GF-D8 (cell line): ENCODE data around the gene BRK1.
"Not testable (repeated sequence)": the region's sequence is repeated elsewhere in the genome, so short reads cannot be mapped to it uniquely, and the experiment has no call there.

Experiments used
- DNase-seq: peaks from one replicate; lab custom pipeline; 2025; lab: John Stamatoyannopoulos, UW

Gene BRK1

DNA sequence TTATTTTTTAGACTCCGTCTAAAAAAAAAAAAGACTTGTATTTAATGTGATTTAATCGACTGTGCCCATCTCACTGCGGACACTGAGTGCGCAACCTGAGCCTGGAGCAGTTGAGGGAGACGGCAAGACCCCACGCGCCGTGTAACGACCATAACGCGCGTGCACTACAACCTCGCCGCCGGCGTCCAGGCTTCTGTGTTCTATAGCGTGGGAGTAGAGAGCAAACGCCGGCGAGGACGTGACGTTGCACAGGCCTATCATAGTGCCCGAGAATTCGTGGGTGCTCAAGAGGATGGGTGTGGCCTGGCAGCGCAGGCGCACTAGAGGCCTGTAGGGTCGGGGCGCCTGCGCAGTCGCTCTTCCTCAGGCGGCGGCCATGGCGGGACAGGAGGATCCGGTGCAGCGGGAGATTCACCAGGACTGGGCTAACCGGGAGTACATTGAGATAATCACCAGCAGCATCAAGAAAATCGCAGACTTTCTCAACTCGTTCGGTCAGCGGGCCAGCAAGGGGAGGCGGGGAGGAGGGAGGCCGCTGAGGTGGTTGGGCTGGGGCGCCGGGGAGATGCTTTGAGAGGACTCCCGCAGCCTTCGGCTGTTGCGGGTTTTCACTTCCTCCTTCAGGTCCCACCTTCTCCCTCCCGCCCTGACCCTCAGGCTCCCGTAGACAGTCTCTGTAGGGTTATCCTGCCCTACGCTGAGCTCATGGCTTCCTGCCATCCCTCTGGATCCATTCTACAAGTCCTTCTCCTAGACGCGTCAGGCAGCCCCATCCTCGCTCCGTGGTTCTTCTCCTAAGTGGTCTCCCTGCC lies at the start of gene BRK1:
TSS of gene BRK1 (plus strand) at position 350 of the 812 bp plus-strand sequence. CDS start at position 377, 27 bp downstream.
- peak; percentile 93 for DNase-seq

DNA sequence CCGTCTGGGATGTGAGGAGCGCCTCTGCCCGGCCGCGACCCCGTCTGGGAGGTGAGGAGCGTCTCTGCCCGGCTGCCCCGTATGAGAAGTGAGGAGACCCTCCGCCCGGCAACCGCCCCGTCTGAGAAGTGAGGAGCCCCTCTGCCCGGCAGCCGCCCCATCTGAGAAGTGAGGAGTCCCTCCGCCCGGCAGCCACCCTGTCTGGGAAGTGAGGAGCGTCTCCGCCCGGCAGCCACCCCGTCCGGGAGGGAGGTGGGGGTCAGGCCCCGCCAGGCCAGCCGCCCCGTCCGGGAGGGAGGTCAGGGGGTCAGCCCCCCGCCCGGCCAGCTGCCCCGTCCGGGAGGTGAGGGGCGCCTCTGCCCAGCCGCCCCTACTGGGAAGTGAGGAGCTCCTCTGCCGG lies 45.4 kb upstream of the BRK1 start:
- not testable (repeated sequence) for DNase-seq

DNA sequence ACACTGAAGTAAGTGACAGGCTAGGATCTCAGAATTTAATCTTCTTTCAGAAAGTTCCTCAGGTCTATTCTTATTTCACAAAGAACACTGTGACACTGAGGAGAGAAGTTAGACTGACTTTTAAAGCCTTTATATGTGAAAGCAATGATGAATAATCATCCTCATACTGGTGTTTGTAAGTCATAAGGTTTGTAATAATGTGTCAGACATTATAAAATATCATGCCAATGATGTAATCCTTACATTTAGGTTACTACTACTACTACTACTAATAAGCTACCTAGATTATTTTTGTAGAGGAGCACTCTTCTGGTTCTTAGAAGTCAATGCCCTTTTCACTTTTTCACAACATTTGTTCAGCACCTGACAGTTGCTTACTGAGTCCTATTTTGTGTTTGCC lies 40.8 kb upstream of the BRK1 start:
- DNase-seq: no peak

DNA sequence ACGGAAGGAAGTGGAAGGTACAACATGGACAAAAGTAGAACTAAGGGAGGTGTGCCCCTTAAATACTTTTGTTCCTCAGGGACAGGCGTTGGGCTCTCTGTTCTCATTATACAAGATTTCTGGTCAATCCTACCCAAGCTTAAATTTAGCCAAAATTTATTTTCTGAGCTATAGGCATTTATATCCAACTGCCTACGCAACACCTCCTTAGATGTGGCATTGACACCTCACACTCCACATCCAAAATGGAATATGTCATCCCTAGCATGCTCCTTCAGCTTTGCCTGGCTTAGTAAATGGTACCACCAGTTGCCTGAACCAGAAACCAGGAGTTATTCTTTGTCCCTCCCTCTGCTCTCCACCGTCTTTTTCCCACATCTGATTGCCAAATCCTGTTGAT lies 33.6 kb upstream of the BRK1 start:
- no peak for DNase-seq

DNA sequence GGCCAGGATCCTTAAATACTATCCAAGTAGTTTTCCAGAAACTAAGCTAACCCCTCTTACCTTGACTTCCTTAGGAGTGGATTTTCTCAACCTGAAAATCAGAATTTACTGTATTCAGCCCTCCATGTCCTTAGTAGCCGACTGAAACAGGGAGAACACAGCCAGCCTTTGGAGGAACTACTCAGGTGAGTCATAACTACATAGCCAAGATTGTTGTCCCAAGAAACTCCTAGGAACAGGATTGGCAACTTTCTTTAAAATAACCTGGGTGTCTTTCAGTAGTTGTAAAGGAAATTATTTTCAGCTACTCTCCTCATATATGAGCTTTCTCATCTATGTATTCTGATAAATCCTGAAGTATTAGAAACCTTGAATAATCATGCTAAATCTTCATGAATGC lies 29.7 kb upstream of the BRK1 start:
- DNase-seq: no peak

DNA sequence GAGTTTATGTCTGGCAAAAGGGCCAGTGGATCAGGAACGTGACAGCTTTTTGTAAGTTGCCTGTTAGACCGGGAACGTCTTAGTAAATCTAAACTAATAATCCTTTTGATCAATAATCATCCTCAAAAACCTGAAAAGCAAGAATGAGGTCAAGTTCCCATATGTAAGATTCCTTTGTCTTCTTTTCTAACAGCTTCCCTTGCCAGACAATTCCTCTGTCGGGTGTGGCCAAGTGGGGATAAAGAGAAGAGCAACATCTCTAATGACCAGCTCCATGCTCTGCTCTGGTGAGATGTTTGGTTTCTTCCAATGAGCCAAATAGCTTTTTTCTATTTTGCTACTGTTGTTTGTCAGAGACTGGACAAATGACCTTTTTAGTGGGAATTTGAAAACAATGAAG lies 27.2 kb upstream of the BRK1 start:
- no peak for DNase-seq

DNA sequence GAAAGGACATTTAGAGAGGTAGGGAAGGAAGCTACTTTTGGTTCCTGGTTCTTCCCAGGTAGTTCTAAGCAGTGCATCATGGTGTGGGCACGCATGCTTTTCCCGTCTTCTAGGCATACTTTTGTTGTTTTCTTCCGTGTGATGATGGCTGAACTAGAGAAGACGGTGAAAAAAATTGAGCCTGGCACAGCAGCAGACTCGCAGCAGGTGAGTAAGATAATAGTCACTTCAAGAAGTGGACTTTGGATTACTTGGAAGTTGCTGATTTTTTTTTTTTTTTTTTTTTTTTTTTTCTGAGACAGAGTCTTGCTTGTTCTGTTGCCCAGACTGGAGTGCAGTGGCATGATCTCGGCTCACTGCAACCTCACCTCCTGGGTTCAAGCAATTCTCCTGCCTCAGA lies 25.3 kb upstream of the BRK1 start:
- DNase-seq: no peak

DNA sequence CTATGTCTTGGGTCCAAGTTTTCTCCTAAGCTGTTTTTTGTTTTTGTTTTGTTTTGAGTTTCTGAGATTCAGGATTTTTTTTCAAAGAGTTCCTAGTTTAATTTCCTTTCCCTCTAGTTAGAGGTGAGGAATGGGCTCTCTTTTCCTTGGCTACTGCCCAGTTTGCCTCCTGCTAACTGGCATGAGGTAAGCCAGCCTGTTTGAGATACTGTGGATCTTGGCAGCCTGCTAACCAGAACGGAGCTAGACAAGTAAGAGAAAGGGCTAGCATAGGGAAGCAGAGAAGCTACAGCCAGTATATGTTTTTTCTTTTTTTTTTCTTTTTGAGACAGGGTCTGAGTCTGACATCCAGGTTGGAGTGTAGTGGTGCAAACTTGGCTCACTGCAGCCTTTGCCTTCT lies 24.7 kb upstream of the BRK1 start:
- DNase-seq: not testable (repeated sequence)

DNA sequence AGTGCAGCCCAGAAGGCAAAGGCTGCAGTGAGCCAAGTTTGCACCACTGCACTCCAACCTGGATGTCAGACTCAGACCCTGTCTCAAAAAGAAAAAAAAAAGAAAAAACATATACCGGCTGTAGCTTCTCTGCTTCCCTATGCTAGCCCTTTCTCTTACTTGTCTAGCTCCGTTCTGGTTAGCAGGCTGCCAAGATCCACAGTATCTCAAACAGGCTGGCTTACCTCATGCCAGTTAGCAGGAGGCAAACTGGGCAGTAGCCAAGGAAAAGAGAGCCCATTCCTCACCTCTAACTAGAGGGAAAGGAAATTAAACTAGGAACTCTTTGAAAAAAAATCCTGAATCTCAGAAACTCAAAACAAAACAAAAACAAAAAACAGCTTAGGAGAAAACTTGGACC lies 24.1 kb upstream of the BRK1 start:
- DNase-seq: not testable (repeated sequence)

DNA sequence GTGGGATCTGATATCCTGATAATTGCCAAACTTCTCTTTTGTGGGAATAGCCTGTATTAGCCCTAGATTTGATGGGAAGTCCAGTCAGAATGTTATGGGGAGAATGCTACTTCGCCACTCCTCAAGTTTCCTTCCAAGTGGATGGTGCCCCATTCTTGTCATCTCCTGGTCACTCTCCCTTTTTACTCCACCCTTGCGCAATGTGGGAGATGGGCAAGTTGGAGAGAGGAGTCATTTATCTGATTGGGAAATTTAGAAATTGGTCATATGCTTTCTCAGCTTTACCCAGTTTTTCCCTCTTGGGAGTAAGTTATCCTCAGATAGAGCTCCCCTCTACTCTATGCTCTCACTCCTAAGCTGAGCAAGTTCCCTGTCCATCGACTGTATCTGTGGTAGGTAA lies 21.8 kb upstream of the BRK1 start:
- no peak for DNase-seq

DNA sequence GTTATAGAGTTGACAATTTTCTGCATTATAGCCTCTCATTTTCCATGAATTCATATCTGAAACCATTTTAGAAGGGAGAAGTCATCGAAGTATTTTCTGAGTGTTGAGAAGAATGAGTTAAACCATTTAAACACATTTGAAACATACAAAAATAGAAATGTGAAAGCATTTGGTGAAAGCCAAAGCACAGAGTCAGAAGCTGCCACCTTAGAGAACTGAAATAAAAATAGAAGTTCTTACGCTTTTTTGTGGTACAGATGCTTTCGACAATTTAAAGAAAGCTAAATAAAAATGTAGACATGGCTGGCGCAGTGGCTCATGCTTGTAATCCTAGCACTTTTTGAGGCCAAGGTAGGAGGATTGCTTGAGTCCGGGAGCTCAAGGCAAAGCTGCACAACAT lies 16.4 kb upstream of the BRK1 start:
- DNase-seq: no peak

DNA sequence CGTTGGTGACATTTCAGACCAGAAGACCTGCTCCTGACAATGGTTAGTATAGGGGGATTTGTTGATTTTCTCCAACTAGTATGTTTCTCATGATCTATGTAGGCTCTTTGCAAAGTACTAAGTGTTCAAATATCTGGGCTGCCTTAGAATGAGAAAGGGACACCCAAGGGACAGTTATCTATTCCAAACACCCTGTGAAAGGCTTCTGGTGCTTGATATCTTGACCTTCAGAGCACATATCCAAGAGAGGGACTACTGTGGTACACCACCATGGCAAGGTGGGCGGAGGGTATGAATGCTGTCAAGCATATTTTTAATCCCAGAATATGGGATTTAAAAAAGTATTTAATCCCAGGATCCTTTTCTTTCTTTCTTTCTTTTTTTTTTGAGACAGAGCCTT lies 8.6 kb upstream of the BRK1 start:
- no peak for DNase-seq

DNA sequence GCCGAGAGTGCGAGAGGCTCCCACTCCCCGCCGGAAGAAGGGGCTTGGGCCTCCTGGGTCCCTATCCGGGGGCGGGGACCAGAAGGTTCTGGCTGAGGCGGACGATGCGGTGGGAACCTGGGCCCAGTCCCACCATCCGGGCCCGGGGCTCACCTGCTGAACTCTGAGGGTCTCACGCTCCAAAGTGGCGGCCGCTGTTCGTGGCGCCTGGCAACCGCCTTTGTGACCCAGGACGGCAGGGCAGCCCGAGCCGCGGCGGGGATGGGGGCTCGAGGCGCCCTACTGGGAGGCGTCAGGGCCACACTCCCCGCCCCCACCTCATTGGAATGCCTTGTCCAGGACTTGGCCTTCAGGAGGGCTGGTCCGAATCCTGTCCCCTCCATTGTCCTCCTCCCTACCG lies 7.4 kb upstream of the BRK1 start, which contains the start of gene FANCD2OS:
TSS of gene FANCD2OS (minus strand) at position 165 of the 400 bp plus-strand sequence. CDS start 3,481 bp downstream, outside the sequence.
- no peak for DNase-seq

DNA sequence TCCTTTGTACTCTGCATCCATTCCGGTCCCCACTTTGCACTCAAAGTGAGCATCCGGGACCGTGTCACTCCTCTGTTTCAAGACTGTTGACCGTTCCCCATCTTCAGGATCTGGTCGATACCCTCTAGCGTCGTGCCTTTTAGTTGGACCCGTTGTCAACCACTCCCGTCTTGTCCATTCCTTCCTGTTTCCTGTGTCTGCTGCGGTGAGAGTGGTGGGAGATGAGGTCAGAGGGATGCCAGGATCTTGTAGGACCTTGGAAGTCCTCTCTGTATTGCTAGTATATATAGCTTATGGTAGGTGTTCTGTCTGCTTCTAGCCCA lies 624 bp downstream of the BRK1 start:
- no peak for DNase-seq

DNA sequence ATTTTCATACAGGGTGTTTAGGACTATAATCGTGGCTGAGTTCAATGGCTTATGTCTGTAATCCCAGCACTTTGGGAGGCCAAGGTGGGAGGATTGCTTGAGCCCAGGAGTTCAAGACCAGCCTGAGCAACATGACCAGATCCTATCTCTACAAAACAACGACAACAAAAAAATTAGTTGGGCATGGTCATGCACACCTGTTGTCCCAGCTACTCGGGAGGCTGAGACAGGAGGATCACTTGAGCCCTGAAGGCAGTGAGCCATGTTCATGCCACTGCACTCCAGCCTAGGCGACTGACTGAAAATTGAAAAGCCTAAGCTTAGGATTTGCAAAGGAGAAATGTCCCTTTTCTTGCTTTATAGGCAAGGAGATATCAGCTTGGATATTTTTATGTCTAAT lies 1.5 kb downstream of the BRK1 start:
- no peak for DNase-seq

DNA sequence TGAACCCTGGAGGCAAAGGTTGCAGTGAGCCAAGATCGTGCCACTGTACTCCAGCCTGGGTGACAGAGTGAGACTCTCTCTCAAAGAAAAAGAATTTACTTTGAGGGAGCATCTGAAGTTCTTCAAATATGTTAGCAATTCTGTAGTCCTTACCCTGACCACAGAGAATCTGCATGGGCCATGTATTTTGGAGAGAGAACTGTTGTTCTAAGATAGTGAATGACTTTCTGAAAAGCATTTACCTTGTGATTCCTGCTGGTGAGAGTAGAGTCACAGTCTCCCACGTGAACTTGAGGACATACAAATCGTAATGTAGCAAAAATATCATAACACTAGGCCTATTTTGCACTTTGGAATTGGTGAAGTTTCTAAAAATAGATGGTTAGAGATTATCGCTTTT lies 3.9 kb downstream of the BRK1 start:
- DNase-seq: no peak

DNA sequence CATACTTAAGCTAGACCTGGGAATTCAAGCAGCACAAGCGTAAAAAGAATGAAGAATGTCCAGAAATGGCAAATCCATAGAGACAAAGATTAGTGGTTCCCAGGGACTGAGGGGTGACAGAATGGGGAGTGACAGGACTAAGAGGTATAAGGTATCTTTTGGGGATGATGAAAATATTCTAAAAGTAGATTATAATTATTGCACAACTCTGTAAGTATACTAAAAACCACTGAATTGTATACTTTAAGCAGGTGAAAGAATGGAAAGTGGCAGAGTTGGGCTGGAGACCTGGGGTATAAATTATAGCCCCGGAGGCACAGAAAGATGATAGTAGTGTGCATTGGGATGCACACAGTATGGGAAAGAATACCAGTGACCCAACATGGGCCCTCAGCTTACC lies 5.6 kb downstream of the BRK1 start:
- no peak for DNase-seq

DNA sequence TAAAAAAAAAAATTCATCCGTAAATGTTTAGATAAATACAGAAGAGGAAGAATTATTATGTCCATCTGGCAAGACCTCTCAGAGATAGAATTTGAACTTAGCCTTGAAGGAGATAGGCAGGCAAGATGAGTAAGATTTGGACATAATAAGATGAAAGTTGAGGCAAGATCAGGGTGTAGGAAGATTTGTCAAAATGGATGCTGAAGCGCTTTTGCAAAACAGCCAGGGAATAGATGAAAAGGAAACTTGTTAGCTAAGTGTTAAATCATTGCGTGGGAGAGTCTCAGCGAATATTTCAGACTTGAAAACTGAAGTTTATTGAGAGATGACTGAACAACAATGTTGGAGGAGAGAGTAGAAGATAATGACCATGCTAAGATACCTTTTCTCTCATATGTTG lies 7.2 kb downstream of the BRK1 start:
- no peak for DNase-seq

DNA sequence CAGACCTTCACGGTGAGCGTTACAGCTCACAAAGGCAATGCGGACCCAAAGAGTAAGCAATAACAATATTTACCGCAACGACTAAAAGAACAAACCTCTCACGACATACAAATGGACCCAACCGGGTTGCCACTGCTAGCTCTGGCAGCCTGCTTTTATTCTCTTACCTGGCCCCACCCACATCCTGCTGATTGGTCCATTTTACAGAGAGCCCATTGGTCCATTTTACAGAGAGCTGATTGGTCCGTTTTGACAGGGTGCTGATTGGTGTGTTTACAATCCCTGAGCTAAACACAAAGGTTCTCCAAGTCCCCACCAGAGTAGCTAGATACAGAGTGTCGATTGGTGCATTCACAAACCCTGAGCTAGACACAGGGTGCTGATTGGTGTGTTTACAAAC lies 20.4 kb downstream of the BRK1 start:
- not testable (repeated sequence) for DNase-seq

DNA sequence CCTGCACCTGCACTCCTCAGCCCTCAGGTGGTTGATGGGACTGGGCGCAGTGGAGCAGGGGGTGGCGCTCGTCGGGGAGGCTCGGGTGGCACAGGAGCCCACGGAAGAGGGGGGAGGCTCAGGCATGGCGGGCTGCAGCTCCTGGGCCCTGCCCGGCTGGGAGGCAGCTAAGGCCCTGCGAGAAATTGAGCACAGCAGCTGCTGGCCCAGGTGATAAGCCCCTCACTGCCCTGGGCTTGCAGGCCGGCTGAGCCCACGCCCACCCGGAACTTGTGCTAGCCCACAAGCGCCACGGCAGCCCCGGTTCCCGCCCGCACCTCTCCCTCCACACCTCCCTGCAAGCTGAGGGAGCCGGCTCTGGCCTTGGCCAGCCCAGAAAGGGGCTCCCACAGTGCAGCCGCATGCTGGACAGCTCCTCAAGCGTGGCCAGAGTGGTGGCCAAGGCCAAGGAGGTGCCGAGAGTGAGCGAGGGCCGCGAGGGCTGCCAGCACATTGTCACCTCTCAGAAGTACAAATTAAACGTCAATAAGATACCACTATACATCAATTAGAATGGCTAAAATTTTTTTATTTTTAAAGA lies 21.0 kb downstream of the BRK1 start:
- no peak for DNase-seq

DNA sequence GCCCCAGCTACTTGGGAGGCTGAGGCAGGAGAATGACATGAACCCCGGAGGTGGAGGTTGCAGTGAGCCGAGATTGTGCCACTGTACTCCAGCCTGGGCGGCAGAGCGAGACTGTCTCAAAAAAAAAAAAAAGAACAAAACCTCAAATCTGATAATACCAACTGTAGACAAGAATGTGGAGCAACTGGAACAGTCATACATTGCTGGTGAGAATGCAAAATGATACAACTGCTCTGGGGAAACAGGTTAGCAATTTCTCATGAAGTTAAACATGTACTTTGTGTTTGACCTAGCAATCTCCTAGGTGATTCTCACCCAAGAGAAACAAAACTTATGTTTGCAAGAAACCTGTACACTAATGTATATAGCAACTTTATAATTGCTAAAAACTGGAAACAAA lies 21.7 kb downstream of the BRK1 start:
- DNase-seq: peak; percentile 46

DNA sequence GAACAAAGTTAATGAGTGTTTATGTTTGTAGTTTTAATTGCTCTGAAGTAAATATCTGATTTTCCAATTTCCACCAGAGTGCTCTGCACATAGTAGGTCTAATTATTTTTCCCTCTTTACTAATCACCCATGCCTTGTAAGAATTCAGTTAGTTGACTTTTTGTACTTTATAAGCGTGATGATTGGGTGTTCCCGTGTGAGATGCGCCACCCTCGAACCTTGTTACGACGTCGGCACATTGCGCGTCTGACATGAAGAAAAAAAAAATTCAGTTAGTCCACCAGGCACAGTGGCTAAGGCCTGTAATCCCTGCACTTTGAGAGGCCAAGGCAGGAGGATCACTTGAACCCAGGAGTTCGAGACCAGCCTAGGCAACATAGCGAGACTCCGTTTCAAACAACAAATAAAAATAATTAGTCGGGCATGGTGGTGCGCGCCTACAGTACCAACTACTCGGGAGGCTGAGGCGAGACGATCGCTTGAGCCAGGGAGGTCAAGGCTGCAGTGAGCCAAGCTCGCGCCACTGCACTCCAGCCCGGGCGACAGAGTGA lies 25.6 kb downstream of the BRK1 start:
- DNase-seq: no peak

DNA sequence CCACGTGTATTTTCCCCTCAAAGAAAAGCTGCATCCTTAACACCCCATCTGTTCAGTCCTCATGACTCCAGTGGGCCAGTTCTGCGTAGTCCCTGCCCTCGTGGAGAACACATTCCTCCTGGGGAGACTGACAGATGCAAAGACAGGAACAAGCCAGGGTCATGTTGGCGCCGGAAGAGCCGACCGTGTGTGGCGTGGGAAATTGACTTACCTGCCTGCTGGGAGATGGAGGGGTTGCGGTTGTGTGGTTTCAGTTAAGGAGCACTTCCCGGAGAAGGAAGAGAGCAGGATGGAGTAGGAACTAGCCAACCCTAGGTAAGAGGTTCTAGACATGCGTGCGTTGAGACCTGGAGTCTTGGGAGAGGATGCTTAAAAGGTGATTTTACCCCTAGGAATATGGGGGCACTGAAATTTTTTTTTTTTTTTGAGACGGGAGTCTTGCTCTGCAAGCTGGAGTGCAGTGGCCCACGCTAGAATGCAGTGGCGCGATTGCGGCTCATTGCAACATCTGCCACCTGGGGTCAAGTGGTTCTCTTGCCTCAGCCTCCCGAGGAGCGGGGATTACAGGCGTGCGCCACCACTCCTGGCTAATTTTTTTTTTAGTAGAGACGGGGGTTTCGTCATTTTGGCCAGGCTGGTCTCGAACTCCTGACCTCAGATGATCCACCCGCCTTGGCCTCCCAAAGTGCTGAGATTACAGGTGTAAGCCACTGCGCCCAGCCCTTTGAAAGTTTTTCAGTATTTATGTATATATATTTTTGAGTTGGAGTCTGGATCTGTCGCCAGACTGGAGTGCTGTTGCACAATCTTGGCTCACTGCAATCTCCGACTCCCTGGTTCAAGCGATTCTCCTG lies 27.5 kb downstream of the BRK1 start:
- DNase-seq: no peak
